Fibroblast of pulmonary artery (primary cell): Measurements from ENCODE around the gene TUBB8.
"Not testable (repeated sequence)": the region's sequence is repeated elsewhere in the genome, so short reads cannot be mapped to it uniquely, and the experiment has no call there.

Experiments used
- DNase-seq: peaks from one replicate; pipeline ENCODE4 v3.0.0-alpha.2; 2010; ENCODE audit warnings: low read depth
- H3K4me3 ChIP-seq: replicated peaks from 2 replicates; pipeline ENCODE4 v1.5.1; 2011; ENCODE audit warnings: low read depth, mild to moderate bottlenecking, control low read depth, low read length, moderate library complexity

TUBB8 gene

GRCh38 chr10:10261-10971 lies 38.7 kb downstream of the TUBB8 start:
- H3K4me3 ChIP-seq, DNase-seq: not testable (repeated sequence)
